Measurements from ENCODE around the gene LDAF1. TPM values are rescaled to one million over a fixed set of nuclear protein-coding genes. Genes with fewer than 3 reads are reported as not detected.
"Not testable (repeated sequence)": the region's sequence is repeated elsewhere in the genome, so short reads cannot be mapped to it uniquely, and the experiment has no call there.

The LDAF1 gene
- total RNA-seq, 3 donors from 2014 or later (not counting 1 experiment from before 2014, with no cell fraction given), result 4.6 to 12.9 (median 5.9) TPM

DNA sequence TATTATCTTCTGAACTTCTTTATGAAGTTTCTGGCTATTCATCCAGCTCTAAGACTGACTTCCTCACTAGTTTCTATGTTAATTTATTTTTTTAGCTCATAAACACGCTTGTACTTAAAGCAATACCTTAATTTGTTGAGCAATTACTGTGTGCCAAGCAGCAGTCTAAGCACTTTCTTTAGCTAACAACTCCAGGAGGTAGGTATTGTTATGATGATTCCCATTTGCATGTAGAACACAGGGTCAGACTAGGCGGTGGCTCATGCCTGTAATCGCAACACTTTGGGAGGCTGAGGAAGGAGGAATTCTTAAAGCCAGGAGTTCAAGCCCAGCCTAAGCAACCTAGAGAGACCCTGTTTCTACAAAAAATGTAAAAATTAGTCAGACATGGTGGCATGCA, 27.7 kb upstream of the LDAF1 start:
- peaks cover 7 to 8% of the 10 kb centered on the region in 2 donors for H3K27me3 Mint-ChIP-seq (ENCODE audit: low read depth in 2 of 2)
- TF ChIP-seq, protein P1, sequence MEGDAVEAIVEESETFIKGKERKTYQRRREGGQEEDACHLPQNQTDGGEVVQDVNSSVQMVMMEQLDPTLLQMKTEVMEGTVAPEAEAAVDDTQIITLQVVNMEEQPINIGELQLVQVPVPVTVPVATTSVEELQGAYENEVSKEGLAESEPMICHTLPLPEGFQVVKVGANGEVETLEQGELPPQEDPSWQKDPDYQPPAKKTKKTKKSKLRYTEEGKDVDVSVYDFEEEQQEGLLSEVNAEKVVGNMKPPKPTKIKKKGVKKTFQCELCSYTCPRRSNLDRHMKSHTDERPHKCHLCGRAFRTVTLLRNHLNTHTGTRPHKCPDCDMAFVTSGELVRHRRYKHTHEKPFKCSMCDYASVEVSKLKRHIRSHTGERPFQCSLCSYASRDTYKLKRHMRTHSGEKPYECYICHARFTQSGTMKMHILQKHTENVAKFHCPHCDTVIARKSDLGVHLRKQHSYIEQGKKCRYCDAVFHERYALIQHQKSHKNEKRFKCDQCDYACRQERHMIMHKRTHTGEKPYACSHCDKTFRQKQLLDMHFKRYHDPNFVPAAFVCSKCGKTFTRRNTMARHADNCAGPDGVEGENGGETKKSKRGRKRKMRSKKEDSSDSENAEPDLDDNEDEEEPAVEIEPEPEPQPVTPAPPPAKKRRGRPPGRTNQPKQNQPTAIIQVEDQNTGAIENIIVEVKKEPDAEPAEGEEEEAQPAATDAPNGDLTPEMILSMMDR (IDR thresholded peaks at IDR 0.05), result no peak
- 99% methylated on average over 3 of the region's 3 CpGs for WGBS (ENCODE audit: insufficient coverage)
- no peak overlapping the region for H3K4me3 Mint-ChIP-seq
- Histone ChIP-seq H3K27me3 (ENCODE audit: control insufficient read depth, insufficient read depth, low read length) (no peaks in the 10 kb centered on the region), H3K36me3 (ENCODE audit: control insufficient read depth, insufficient read depth, low read length) (no peaks in the 10 kb centered on the region), H3K4me1 (ENCODE audit: control insufficient read depth, insufficient read depth, low read length) (no peaks in the 10 kb centered on the region), H3K4me3 (ENCODE audit: low read length) (no peak overlapping the region), H3K27ac (ENCODE audit: low read length) (no peak overlapping the region), H3K9me3 (ENCODE audit: control insufficient read depth, insufficient read depth, low read length) (no peaks in the 10 kb centered on the region)
- no peak overlapping the region for H3K27ac Mint-ChIP-seq
- H3K9me3 Mint-ChIP-seq, result no peaks in the 10 kb centered on the region
- H3K4me1 Mint-ChIP-seq, result no peaks in the 10 kb centered on the region
- ATAC-seq, result no peak
- DNase-seq, result no peak
- intact Hi-C loops (cut with micrococcal nuclease), result no loop called here
- H3K36me3 Mint-ChIP-seq, result no peaks in the 10 kb centered on the region

DNA sequence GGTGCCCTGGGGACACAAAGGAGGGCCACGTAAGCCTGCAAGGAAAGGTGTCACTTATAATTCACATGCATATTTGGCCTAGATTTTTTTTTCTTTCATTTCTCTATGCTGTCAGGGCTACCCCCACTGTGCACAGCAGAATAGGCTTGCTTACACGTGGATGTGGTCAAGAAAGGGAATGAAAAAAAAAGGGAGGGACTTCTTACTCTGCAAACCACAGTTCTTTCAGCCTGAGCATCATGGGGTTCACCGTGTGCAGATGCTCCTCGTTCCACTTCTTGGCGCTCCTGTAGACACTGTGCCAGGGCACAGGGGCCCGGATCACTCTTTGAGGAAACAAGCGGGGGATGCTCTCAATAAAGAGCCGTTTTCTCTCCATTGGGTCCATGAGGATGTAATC, 24.4 kb upstream of the LDAF1 start:
- no peak for ATAC-seq
- Mint-ChIP-seq H3K27me3 (ENCODE audit: low read depth in 2 of 2) (peaks cover 7 to 8% of the 10 kb centered on the region in 2 donors), H3K36me3 (no peaks in the 10 kb centered on the region), H3K4me1 (no peaks in the 10 kb centered on the region), H3K27ac (no peak overlapping the region), H3K4me3 (no peak overlapping the region), H3K9me3 (no peaks in the 10 kb centered on the region)
- H3K4me1 ChIP-seq (ENCODE audit: control insufficient read depth, insufficient read depth, low read length), result no peaks in the 10 kb centered on the region
- no peak for DNase-seq
- 58% methylated on average over 8 of the region's 8 CpGs for WGBS (ENCODE audit: insufficient coverage)
- TF ChIP-seq, protein P1 (IDR thresholded peaks at IDR 0.05), result no peak
- H3K27ac ChIP-seq (ENCODE audit: low read length), result no peak overlapping the region
- H3K9me3 ChIP-seq (ENCODE audit: control insufficient read depth, insufficient read depth, low read length), result no peaks in the 10 kb centered on the region
- H3K36me3 ChIP-seq (ENCODE audit: control insufficient read depth, insufficient read depth, low read length), result no peaks in the 10 kb centered on the region
- H3K27me3 ChIP-seq (ENCODE audit: control insufficient read depth, insufficient read depth, low read length), result no peaks in the 10 kb centered on the region
- H3K4me3 ChIP-seq (ENCODE audit: low read length), result no peak overlapping the region
- intact Hi-C loops (cut with micrococcal nuclease), result no loop called here

DNA sequence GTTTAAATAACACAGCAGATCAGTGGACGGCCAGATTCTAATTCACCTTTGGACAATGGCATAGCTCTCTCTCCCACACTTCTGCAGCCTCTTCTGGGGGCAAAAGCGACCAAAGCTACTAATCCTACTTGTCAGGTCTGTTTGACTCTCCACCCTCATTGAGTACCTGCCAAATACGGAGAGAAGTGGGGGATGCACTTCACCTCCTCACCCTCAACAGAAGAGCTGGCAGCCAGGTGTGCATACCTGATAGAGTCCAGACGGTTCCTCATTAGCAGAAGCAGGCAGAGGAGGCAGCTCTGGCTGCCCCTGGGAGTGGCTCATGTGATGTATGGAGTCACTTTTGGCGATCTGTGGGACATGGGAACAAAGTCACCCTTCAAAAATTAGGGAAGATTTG, 12.7 kb upstream of the LDAF1 start:
- TF ChIP-seq, protein P1 (IDR thresholded peaks at IDR 0.05), result no peak
- H3K27me3 ChIP-seq (ENCODE audit: control insufficient read depth, insufficient read depth, low read length), result no peaks in the 10 kb centered on the region
- intact Hi-C loops (cut with micrococcal nuclease), result no loop called here
- DNase-seq (no peak), ATAC-seq (no peak)
- H3K36me3 ChIP-seq (ENCODE audit: control insufficient read depth, insufficient read depth, low read length), result no peaks in the 10 kb centered on the region
- 76% methylated on average over 5 of the region's 5 CpGs for WGBS (ENCODE audit: insufficient coverage)
- no peak overlapping the region for H3K27ac Mint-ChIP-seq
- H3K4me3 Mint-ChIP-seq, result no peak overlapping the region
- H3K4me1 Mint-ChIP-seq, result no peaks in the 10 kb centered on the region
- no peak overlapping the region for H3K27ac ChIP-seq (ENCODE audit: low read length)
- no peak overlapping the region for H3K4me3 ChIP-seq (ENCODE audit: low read length)
- no peaks in the 10 kb centered on the region for H3K4me1 ChIP-seq (ENCODE audit: control insufficient read depth, insufficient read depth, low read length)
- H3K9me3 ChIP-seq (ENCODE audit: control insufficient read depth, insufficient read depth, low read length), result no peaks in the 10 kb centered on the region
- peaks cover 11 to 18% of the 10 kb centered on the region in 2 donors for H3K27me3 Mint-ChIP-seq (ENCODE audit: low read depth in 2 of 2)
- no peaks in the 10 kb centered on the region for H3K36me3 Mint-ChIP-seq
- no peaks in the 10 kb centered on the region for H3K9me3 Mint-ChIP-seq

DNA sequence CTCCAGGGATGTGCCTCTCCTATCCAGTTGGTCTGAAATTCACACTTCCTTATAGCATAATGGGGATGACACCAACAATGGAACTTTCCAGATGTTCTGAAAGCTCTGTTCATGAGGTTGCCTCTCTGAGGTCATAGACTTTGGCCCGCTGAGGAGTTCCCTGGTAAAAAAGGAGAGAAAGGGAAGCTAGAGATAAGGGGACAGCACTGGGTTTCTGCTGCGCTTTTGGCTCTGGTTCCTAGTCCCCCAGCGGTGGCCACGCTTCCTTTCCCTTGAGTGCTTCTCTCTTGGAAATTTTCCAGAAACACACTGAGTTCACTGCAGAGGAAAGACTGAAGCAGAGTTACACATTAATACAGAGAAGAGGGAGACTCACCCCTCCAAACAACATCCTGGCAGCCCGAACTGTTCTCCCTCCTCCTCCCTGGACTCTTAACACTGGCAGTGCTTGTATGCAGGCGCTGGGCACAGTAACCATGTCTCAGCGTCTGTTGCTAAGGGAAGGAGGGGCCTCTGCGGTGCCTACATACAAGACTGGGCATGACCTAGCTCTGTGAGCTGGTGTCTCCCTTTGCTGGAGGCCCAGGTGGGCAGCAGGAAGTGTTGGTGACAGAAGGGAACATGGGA, 8.0 kb upstream of the LDAF1 start, which contains the start of gene DNAH3:
DNAH3 (minus strand) TSS at position 472 of the 627 bp plus-strand sequence. CDS start 527 bp downstream, outside the sequence.
- H3K4me3 ChIP-seq (ENCODE audit: low read length), result no peak within 1 kb of the TSS
- no peak for ATAC-seq
- no peaks in the 10 kb centered on the region for H3K36me3 Mint-ChIP-seq
- WGBS (ENCODE audit: insufficient coverage), result 12% methylated on average over 8 of the region's 8 CpGs
- peaks cover 10 to 18% of the 10 kb centered on the region in 2 donors for H3K27me3 Mint-ChIP-seq (ENCODE audit: low read depth in 2 of 2)
- intact Hi-C loops (cut with micrococcal nuclease), result no loop called here
- no peaks in the 10 kb centered on the region for H3K27me3 ChIP-seq (ENCODE audit: control insufficient read depth, insufficient read depth, low read length)
- H3K36me3 ChIP-seq (ENCODE audit: control insufficient read depth, insufficient read depth, low read length), result no peaks in the 10 kb centered on the region
- H3K4me1 Mint-ChIP-seq, result no peaks in the 10 kb centered on the region
- TF ChIP-seq, protein P1 (IDR thresholded peaks at IDR 0.05), result no peak
- H3K27ac Mint-ChIP-seq, result no peak within 1 kb of the TSS
- H3K9me3 ChIP-seq (ENCODE audit: control insufficient read depth, insufficient read depth, low read length), result no peaks in the 10 kb centered on the region
- H3K9me3 Mint-ChIP-seq, result no peaks in the 10 kb centered on the region
- no peak for DNase-seq
- H3K4me1 ChIP-seq (ENCODE audit: control insufficient read depth, insufficient read depth, low read length), result no peaks in the 10 kb centered on the region
- no peak within 1 kb of the TSS for H3K4me3 Mint-ChIP-seq
- H3K27ac ChIP-seq (ENCODE audit: low read length), result no peak within 1 kb of the TSS

DNA sequence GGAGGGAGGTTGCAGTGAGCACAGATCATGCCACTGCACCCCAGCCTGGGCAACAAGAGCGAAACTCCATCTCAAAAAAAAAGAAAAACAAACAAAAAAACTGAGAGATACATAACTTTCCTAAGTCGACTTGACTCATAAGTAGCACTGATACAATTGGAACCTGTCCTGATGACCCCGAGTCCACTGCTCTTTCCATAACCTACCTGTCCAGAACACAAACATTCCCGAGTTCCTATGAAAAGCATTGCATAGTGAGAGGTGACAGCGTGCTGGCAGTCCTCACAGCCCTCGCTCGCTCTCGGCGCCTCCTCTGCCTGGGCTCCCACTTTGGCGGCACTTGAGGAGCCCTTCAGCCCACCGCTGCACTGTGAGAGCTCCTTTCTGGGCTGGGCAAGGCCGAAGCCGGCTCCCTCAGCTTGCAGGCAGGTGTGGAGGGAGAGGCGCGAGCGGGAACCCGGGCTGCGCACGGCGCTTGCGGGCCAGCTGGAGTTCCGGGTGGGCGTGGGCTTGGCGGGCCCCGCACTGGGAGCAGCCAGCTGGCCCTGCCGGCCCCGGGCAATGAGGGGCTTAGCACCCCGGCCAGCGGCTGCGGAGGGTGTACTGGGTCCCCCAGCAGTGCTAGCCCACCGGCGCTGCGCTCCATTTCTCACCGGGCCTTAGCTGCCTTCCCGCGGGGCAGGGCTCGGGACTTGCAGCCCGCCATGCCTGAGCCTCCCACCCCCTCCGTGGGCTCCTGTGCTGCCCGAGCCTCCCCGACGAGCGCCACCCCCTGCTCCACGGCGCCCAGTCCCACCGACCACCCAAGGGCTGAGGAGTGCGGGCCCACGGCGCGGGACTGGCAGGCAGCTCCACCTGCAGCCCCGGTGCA, 6.1 kb upstream of the LDAF1 start:
- H3K27me3 Mint-ChIP-seq (ENCODE audit: low read depth in 2 of 2), result peaks cover 8 to 15% of the 10 kb centered on the region in 2 donors
- H3K27me3 ChIP-seq (ENCODE audit: control insufficient read depth, insufficient read depth, low read length); H3K36me3 ChIP-seq (ENCODE audit: control insufficient read depth, insufficient read depth, low read length); H3K4me3 ChIP-seq (ENCODE audit: low read length); H3K27ac Mint-ChIP-seq; H3K4me1 ChIP-seq (ENCODE audit: control insufficient read depth, insufficient read depth, low read length); H3K36me3 Mint-ChIP-seq; H3K4me1 Mint-ChIP-seq; intact Hi-C loops (cut with micrococcal nuclease); H3K9me3 ChIP-seq (ENCODE audit: control insufficient read depth, insufficient read depth, low read length); DNase-seq; H3K9me3 Mint-ChIP-seq; H3K27ac ChIP-seq (ENCODE audit: low read length); ATAC-seq; H3K4me3 Mint-ChIP-seq: not testable (repeated sequence)
- 89% methylated on average over 51 of the region's 51 CpGs for WGBS (ENCODE audit: insufficient coverage)
